LNCAP (cell line): ENCODE data around the gene PPM1E.

Experiments
- CTCF ChIP-seq: fragments of 450-650 bp; IDR thresholded peaks from 2 replicates; pipeline ENCODE4 v1.5.1; 2017; ENCODE audit warnings: mild to moderate bottlenecking

PPM1E gene

DNA sequence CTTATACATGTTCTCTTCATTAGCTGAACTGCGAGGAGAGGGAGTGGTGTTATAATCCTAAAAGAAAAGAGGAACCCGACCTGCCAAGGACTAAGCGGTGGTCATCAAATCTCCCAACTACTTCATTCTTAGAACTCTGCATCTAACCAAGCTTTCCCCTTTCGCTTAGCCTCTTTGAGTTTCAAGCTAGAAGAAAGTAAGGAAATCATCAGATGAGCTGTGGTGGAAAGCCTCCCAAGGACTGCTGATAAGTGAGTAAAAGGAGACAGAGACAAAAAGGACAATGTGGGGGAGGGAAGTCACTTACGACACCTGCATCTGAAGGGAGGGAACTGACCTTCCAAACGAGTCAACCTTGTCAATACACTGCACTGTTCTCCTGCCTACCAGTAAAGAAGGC lies 229.7 kb downstream of the PPM1E start:
- no peak for TF ChIP-seq CTCF

- no peak for TF ChIP-seq CTCF
These were observed 230.3 kb downstream of the PPM1E start for GRCh38 chr17:58985971-58986370.

DNA sequence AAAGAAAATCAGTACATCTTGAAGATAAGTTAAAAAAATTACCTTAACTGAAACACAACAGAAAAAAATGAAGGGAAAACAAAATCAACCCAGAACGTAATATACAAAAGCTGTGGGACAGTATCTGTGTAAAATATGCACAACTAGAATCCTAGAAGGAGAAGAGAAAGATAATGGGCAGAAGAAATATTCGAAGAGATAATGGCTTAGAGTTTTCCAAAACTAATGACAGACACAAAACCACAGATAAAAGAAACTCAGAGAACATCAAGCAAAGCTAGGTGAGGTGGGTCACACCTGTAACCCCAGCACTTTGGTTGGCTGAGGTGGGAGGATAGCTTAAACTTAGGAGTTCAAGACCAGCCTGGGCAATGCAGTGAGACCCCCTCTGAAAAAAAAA lies 234.0 kb downstream of the PPM1E start:
- no peak for TF ChIP-seq CTCF

- no peak for TF ChIP-seq CTCF
These were observed 236.2 kb downstream of the PPM1E start for GRCh38 chr17:58991718-58992331.

- no peak for TF ChIP-seq CTCF
These were observed 237.7 kb downstream of the PPM1E start for GRCh38 chr17:58993311-58993710.

- no peak for TF ChIP-seq CTCF
These were observed 239.7 kb downstream of the PPM1E start for GRCh38 chr17:58995247-58995940.

- no peak for TF ChIP-seq CTCF
These were observed 241.3 kb downstream of the PPM1E start for GRCh38 chr17:58996968-58997367.
